Suprapubic skin (tissue), 3 donors: ENCODE data around the gene CXXC4.

Experiments used
- CTCF ChIP-seq, 2 donors: fragments of 200-600 bp in 1 of 2; fragments of 450-650 bp in 1 of 2; sonication (generic) in 1 of 2; IDR thresholded peaks; one replicate each; pipeline ENCODE4 v1.5.1; 2016 to 2019; ENCODE audit warnings: antibody characterized with exemption in 2 of 2, mild to moderate bottlenecking in 1 of 2, moderate library complexity in 1 of 2
- POLR2A ChIP-seq, 2 donors: fragments of 450-650 bp; IDR thresholded peaks; one replicate each; pipeline ENCODE4 v1.6.1; 2017; ENCODE audit warnings: antibody characterized with exemption in 2 of 2, mild to moderate bottlenecking in 2 of 2, moderate library complexity in 2 of 2

GRCh38 chr4:104530426-104530825 is 35.7 kb upstream of the CXXC4 start:
- no peak for TF ChIP-seq CTCF (IDR thresholded peaks at IDR 0.05)
- no peak for TF ChIP-seq POLR2A (IDR thresholded peaks at IDR 0.05)
